GM18507 (cell line): ENCODE data around the gene ADK.
A peak's percentile ranks its signal among the peaks of the same experiment; 100 is the strongest.
"Not testable (repeated sequence)": the region's sequence is repeated elsewhere in the genome, so short reads cannot be mapped to it uniquely, and the experiment has no call there.

ENCODE experiments used
- DNase-seq: peaks from one replicate; pipeline ENCODE4 v3.0.0; 2011; ENCODE audit warnings: low read depth; ENCODE audit not compliant: insufficient read length; ENCODE audit errors: extremely low spot score
- FAIRE-seq: peaks from 2 replicates; lab custom pipeline; 2011; peaks lifted over from hg19 to GRCh38; lab: Jason Lieb, UNC

Gene ADK

DNA sequence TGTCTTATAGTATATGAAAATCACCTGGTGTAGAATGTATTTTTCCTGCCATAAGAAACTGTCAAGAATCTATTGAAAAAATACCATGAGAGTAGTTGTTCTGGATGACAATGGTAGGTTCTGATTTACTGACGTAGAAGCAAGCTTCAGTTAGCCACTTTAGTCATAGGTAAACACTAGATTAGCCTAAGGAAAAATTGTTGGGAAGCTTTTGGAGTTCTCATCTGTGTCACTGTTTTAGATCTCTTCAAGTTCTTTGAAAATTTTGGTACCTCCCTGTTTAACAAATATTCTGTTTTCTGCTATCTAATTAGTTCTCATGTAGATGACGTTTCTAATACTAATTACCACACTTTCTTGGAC is 131.8 kb downstream of the ADK start:
- DNase-seq (no peak), FAIRE-seq (no peak)

DNA sequence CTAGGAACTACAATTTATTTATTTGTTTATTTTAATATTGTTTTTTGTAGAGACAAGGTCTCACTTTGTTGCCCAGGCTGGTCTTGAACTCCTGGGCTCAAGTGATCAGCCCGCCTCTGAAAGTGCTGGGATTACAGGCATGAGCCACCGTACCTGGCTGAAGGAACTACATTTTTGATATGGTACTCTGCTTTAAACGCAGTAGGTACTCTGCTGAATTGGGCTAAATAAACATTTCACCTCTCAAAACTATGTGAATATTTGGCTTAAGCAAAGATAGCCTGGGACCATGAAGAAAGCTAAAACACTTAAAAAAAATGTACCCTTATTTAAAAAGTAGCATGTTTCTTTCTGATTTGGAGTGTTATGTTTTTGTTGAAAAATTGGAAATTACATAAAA is 138.2 kb downstream of the ADK start:
- DNase-seq (no peak), FAIRE-seq (no peak)

DNA sequence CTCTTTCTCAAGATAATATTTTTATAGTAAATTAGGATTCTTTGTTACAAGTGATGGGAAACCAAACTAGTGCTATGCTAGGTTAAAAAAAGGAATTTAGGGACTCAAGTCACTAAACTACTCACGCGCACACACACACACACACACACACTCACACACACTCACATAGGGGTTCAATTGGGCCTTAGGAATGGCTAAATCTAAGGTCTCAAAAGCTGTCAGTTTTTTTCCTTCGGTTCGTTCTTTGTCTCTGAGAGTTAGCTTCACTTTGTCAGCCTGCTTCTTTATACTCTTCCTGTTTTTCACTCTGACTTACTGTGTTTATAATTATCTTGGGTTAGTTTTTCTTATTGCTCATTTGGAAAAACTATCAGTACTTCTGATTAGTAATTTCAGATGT is 138.9 kb downstream of the ADK start:
- no peak for FAIRE-seq
- DNase-seq = no peak

DNA sequence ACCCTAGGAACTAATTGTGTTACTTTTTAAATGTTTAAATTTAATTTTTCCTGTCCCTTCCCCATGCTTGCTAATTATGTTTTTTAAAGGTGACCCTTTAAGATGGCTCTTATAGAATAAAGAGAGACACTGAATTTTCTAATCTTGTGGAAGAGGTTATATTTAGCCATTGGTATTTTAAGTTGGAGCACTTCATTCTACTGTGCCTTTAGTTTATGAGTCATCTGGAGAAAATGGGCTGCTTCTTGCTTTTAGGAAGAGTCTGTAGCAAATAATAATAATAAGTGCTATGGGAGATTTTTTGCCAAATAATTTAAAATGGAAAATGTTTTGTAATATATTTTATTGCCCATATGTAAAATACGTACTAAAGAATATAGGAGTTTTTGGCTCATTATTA is 139.7 kb downstream of the ADK start:
- no peak for FAIRE-seq
- DNase-seq = no peak

DNA sequence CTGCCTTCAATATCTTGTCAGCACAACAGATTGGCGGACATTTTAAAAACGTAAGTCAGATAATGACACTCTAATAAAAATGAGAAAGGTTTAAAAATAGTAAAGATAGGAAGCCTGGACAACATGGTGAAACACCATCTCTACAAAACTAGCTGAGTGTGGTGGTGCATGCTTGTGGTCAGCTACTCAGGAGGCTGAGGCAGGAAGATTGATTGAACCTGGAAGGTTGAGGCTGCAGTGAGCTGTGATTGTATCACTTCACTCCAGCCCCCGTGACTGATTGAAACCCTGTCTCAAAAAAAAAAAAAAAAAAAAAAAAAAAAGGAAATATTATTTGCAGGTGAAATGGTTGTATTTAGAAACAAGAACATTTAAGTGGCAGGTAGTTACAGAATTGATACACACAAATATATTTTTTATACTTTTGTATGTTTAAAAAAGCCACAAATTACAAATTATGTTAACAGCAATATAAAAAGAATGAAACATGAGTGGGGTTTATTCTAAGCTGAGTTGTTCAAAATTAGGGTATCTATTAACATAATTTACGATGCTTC is 141.9 kb downstream of the ADK start:
- no peak for FAIRE-seq
- DNase-seq = no peak

DNA sequence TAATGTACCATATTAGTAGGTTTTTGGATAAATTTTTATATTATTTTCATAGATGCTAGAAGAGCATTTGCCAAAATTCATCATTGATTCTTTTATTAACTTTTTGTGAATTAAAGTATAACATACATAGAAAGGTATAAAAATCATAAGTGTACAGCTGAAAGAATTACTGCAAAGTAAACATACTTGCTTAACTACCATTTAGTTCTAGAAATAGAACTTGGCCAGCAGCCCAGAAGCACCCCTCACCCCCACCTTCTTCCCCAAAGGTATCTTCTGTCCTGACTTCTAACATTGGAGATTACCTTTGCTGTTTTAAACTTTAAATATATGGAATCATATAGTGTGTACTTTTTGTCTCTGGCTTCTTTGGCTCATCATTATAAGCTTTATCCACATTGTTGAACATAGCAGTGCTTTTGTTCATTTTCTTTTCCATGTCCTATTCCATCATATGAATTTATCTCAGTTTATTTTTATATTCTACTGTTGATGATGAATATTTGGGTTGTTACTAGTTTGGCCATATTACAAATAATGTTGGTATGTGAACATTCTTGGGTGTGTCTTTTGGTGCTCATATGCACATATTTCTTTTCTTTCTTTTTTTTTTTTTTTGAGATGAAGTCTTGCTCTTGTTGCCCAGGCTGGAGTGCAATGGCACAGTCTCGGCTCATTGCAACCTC is 142.8 kb downstream of the ADK start:
- FAIRE-seq (no peak), DNase-seq (no peak)

DNA sequence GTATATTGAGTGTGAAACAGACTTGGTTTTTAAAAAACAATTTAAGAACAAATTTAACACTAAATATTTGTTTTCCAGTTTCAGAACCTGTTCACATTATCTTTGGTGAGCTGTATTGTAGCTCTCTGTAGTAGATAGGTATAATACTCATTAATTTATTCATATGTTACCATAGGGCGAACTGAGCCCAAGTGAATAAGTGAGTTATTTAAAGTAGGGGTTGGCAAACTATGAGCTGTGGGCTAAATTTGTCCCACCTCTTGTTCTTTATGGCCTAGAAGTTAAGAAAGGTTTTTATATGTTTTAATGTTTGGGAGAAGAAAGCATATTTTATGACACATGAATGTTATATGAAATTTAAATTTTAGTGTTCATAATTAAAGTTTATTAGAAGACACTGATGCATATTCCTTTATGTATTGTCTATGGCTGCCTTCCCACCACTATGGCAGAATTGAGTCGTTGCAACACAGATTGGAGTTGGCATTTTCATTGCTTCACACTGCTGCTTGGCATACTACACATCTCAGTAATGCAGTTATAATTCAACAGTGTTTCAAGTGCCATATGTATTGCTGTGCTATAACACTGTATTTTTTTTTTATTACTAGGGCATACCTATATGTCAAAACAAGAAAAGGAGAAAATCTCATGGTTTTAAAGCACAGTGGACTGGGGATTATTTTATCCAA is 146.5 kb downstream of the ADK start:
- FAIRE-seq (no peak), DNase-seq (no peak)

DNA sequence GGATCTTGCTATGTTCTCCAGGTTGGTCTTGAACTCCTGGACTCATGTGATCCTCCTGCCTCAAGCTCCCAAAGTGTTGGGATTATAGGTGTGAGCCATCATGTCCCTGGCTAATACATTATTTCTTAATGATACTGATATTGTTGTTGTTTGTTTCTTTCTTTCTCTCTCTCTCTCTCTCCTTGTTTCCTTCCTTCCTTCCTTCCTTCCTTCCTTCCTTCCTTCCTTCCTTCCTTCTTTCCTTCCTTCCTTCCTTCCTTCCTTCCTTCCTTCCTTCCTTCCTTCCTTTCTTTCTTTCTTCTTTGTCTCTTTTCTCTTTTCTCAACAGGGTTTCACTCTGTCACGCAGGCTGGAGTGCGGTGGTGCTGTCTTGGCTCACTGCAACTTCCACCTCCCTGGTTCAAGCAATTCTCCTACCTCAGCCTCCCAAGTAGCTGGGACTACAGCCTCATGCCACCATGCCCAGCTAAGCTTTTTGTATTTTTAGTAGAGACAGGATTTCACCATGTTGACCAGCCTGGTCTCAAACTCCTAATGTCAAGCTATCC is 149.1 kb downstream of the ADK start:
- FAIRE-seq, DNase-seq: not testable (repeated sequence)

DNA sequence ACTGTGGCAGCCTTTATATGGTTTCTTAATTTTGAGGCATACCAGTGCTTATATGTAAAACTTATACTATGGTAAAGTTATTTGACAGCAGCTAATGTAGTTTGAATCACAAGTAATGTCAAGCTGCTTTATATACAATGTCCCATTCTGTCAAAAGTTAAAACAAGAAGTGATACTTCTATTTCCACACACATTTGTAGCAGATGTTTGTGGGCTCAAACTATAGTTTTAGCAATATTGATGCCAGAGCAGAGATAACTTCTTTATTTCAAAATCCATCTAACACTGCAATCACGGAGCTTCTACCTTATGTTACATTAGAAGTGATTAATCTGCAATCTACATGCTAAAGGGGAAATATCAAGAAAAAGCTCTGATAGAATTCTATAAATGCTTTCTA is 149.6 kb downstream of the ADK start:
- peak; percentile 48 for FAIRE-seq

DNA sequence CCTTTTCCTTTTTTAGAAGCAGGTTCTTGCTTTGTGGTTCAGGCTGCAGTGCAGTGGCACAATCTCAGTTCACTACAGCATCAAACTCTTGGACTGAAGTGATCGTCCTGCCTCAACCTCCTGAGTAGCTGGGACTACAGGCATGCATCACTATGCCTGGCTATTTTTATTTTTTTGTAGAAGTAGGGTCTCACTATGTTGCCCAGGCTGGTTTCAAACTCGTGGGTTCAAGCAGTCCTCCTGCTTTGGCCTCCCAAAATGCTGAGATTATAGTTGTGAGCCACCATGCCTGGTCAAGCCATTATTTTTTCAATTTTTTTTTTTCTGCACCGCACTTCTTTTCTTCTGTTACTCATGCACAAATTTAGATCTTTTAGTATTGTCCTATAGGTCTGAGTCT is 154.7 kb downstream of the ADK start:
- FAIRE-seq = peak; percentile 49
- DNase-seq = no peak

More for the DNA sequence above, 149.6 kb downstream of the ADK start:
- DNase-seq = no peak

DNA sequence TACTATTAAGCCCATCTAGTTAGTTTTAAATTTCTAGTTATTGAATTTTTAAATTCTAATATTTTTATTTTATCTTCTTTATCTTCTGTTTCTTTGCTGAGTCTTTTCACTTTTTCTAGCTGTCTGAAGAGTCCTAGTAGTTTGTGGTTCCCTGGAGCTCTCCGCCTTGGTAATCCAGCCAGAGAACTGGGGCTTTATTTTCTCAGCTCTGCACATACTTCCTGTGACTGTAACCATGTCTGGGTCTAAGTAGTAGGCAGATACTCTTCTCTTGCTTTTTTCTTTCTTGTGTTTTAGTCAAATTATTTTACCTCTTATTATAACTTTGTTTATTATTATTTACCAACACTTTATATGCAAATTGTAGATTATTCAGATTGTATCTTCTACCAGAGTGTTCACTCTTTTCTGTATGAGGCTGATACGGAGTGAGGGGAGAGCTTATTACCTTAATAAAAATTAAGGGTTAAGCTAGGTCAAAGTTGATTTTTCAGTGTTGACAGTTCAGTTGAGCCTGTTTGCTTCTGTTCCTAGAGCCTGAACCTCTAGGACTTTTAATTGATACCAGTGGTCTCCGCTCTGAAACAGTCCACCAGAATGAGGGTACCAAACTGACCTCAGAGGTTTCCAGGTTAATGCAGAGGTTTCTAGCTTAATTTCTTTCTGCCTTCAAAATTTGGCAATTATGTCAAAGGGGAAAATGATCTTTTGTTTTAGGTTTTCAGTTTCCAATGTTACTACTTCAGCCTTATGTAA is 155.4 kb downstream of the ADK start:
- FAIRE-seq (no peak), DNase-seq (no peak)

DNA sequence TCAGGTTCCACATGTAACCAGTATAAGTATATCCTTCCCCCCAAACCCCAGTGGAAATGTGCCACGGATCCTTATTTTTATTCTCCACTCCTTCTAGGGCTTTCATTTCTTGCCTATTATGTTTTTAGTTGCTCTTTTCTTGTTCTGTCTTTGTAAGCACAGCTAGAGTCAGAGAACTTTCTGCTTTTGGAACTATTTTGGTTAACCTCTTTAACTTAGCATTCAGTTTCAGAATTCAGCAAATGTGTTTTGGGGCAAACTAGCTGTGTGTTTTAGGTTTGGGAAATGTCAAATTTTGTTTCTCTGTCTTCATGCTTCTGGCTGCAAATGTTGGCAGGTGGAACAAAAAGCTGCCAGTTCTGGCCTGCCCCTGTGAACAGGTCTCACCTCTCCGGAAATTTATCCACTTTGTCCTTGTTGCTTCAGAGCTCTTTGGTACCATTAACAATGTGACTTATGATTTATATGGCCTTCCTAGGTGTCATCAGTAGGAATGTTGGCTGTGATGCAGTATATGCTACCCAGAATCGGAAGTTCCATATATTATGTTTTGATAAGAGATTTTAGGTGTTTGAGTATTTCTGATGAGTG is 156.1 kb downstream of the ADK start:
- DNase-seq (no peak), FAIRE-seq (peak; percentile 15)

DNA sequence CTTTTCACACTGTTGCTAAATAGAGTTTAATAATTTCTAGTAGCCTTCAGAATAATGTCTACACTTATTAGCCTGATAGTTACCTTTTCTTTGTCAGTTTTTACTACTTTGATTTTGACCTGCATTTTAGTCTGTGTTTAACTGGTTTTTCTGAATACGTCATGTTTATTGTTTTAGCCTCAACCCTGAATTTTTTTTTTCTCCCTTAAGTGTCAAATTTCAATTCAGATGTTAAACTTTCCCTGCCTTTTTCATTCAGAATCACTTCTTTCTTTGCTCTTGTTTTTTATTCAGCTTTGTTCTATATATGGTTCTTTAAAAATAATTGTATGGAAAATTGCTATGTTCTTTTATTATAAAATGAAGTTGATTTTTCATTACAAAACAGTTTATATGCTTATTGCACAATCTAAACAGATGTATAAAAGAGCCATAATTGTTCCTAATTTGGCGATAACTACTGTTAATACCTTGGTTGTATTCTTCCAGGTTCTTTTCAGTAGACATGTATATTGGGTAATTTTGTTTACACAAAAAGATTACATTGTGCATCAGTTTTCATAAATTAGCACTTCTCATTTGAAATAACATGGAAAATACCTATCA is 159.7 kb downstream of the ADK start:
- FAIRE-seq (no peak), DNase-seq (no peak)

DNA sequence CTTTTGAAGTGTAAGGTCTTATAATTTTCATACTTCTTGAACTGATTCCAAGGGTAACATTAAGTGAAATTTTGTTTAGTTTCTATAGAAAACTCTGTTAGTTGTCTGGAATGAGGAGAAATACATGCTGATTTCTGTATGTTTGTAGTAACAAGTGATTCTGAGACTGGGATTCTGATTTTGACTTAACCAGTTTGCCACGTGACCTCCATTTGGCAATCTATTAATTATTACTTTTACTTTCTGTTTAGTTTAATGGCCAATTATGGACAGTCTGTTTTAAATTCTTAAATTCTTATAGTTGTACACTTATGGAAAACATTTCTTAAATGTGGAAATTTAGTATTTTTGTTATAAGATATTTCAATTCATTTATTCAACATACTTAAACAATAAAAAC is 163.1 kb downstream of the ADK start:
- DNase-seq = no peak
- peak; percentile 53 for FAIRE-seq

DNA sequence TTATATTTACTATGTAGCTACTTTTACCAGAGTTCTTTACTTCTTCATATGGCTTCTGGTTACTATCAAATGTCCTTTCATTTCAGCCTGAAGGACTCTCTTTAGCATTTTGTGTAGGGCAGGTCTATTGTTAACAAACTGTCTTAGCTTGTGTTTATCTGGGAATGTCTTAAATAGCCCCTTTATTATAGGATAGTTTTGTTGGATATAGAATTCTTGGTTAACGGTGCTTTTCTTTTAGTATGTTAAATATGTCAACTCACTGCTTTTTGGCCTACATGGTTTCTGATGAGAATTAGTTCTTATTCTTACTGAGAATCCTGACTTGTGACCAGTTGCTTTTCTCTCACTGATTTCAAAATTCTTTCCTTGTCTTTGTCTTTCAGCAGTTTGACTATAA is 169.0 kb downstream of the ADK start:
- FAIRE-seq (no peak), DNase-seq (no peak)

DNA sequence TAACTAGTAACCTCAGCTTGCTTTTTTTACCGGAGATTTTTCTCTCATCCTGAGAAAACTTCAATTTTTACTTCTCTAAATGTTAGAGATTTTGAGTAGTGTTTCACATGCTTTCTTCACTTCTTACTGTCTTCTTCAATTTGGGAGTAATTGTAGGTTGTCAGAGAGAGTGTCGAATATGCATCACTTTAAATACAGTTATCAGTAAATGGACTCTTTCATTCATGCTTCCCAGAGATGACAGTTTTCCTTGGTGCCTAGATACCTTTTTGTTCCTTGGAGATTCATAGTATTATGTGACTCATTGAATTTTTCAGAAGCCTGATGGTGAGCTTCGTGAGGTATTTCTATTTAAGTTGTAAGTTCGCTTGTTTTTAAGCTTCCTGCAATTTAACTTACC is 169.7 kb downstream of the ADK start:
- no peak for DNase-seq
- FAIRE-seq = no peak

DNA sequence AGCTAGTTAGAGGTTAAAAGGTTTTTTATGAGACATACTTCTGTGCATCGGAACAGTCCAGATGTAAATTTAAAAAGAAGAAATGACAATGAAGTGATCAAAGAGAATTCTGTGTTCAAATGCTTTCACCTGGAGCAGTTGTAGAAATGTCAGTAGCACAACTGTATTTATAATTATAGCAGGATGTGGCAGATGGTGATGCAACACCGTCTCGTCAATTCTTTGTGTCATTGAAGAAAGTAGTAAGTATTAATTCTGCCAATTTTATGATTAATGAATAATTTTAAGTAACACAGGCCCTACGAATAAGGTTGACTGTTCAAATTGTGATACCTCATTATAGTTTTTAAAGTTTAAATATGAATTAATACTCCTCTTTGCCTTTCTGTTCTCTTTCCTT is 171.1 kb downstream of the ADK start:
- no peak for FAIRE-seq
- DNase-seq = no peak

DNA sequence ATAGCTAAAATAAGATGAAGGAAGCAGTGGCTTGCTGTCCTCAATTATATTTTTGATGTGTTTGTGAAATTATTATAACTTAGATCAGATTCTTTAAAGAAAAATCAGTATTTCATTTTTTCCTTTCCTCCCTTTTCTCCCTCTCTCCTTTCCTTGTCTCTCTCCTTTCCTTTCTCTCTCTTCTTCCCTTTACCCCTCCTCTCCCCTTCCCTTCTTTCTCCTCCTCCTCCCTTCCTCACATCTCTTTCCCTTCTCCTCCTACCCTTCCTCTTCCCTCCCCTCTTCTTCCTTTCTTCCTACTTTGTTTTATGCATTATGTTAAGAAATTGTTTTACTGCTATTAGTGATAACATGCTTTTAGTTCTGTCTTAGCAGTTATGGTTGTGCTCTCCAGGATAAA is 171.5 kb downstream of the ADK start:
- FAIRE-seq = no peak
- no peak for DNase-seq

DNA sequence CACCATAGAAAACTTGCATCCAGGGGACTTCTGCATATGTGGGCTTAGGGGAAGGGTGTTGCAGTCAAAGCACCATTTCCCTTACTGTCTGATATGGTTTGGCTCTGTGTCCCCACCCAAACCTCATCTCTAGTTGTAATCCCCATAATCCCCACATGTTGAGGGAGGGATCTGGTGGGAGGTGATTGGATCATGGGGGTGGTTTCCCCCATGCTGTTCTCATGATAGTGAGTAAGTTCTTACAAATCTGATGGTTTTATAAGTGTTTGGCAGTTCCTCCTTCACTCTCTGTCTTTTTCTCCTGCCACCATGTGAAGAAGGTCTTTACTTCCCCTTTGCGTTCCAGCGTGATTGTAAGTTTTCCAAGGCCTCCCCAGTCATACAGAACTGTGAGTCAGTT is 177.4 kb downstream of the ADK start:
- FAIRE-seq (no peak), DNase-seq (no peak)

DNA sequence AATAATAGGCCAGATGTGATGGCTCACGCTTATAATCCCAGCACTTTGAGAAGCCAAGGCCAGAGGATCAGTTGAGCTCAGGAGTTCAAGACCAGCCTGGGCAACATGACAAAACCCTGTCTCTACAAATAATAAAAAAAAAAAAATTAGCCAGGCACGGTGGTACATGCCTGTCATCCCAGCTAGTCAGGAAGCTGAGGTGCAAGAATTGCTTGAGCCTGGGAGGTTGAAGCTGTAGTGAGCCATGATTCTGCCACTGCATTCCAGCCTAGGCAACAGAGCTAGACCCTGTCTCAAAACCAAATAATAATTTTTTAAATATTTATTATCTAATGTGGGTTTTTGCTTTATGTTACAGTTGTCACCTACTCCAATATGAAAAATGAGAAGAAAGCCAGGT is 178.9 kb downstream of the ADK start:
- no peak for FAIRE-seq

More for the DNA sequence above, 178.9 kb downstream of the ADK start:
- no peak for DNase-seq
